ENCODE data around the gene PNPLA7.

Gene PNPLA7

GRCh38 chr9:137486545-137487453 lies 63.4 kb downstream of the PNPLA7 start:
- no peaks in the 10 kb centered on the region for H3K9me3 ChIP-seq (ENCODE audit: control insufficient read depth, insufficient read depth, low read depth, low read length)
- no peaks in the 10 kb centered on the region for H3K4me1 ChIP-seq (ENCODE audit: control insufficient read depth, insufficient read depth, low read length)
- no peaks in the 10 kb centered on the region for H3K36me3 ChIP-seq (ENCODE audit: control insufficient read depth in 2 of 2, insufficient read depth in 1 of 2, low read length in 2 of 2)
- no peak for TF ChIP-seq SP2 (tag by site-specific recombination; IDR thresholded peaks at IDR 0.05)
- TF ChIP-seq EGR2 (tag by site-specific recombination; IDR thresholded peaks at IDR 0.05; ENCODE audit: low read depth) = peak; percentile 8; the same call in 1 of the 2 replicates
- POLR2A ChIA-PET = interaction anchor here (0.5 kb wide), 1 partner anchor 12 kb away, joined by 3 read pairs; no protein-coding TSS in a partner anchor
- H3K4me3 ChIP-seq (ENCODE audit: low read depth, low read length) = no peak overlapping the region
- CTCF ChIA-PET = interaction anchor here (0.5 kb wide), 1 partner anchor 160 kb away, joined by 3 read pairs; no protein-coding TSS in a partner anchor
- H3K27ac ChIP-seq (ENCODE audit: extremely low read depth, low read depth, low read length) = no peak overlapping the region

GRCh38 chr9:137486141-137486490 lies 64.1 kb downstream of the PNPLA7 start:
- no peaks in the 10 kb centered on the region for H3K9me3 ChIP-seq (ENCODE audit: control insufficient read depth, insufficient read depth, low read depth, low read length)
- TF ChIP-seq ZNF510 (tag by site-specific recombination; IDR thresholded peaks at IDR 0.05; ENCODE audit: insufficient replicate concordance) (no peak), OSR2 (tag by site-specific recombination; IDR thresholded peaks at IDR 0.05) (no peak), ZNF501 (tag by site-specific recombination; IDR thresholded peaks at IDR 0.05) (no peak), ZNF792 (tag by site-specific recombination; IDR thresholded peaks at IDR 0.05) (no peak), ZNF37A (tag by site-specific recombination; IDR thresholded peaks at IDR 0.05) (no peak), WT1 (tag by site-specific recombination; IDR thresholded peaks at IDR 0.05) (no peak), ZNF16 (tag by site-specific recombination; IDR thresholded peaks at IDR 0.05; ENCODE audit: low read depth) (no peak), GFI1B (tag by site-specific recombination; IDR thresholded peaks at IDR 0.05) (no peak), ZNF211 (tag by site-specific recombination; IDR thresholded peaks at IDR 0.05; ENCODE audit: low read depth) (no peak), ZXDB (tag by site-specific recombination; IDR thresholded peaks at IDR 0.05) (no peak), ZNF394 (tag by site-specific recombination; IDR thresholded peaks at IDR 0.05; ENCODE audit: borderline replicate concordance) (no peak), ZNF704 (tag by site-specific recombination; IDR thresholded peaks at IDR 0.05) (no peak), KLF9 (tag by site-specific recombination; IDR thresholded peaks at IDR 0.05; ENCODE audit: low read depth) (no peak), KLF7 (tag by site-specific recombination; IDR thresholded peaks at IDR 0.05; ENCODE audit: borderline replicate concordance) (no peak), ZNF350 (tag by site-specific recombination; IDR thresholded peaks at IDR 0.05) (no peak), ZFP37 (tag by site-specific recombination; IDR thresholded peaks at IDR 0.05) (no peak), ZNF707 (tag by site-specific recombination; IDR thresholded peaks at IDR 0.05) (no peak), SETDB1 (IDR thresholded peaks at IDR 0.05; ENCODE audit: insufficient read length, low read length) (no peak), MYNN (tag by site-specific recombination; IDR thresholded peaks at IDR 0.05; ENCODE audit: borderline replicate concordance) (no peak)
- ChIA-PET POLR2A (no interaction called here), CTCF (interaction anchor here (0.5 kb wide), 1 partner anchor 159 kb away, joined by 3 read pairs; no protein-coding TSS in a partner anchor)
- no peak overlapping the region for H3K4me3 ChIP-seq (ENCODE audit: low read depth, low read length)
- H3K4me1 ChIP-seq (ENCODE audit: control insufficient read depth, insufficient read depth, low read length) = no peaks in the 10 kb centered on the region
- no peaks in the 10 kb centered on the region for H3K36me3 ChIP-seq (ENCODE audit: control insufficient read depth in 2 of 2, insufficient read depth in 1 of 2, low read length in 2 of 2)
- H3K27ac ChIP-seq (ENCODE audit: extremely low read depth, low read depth, low read length) = no peak overlapping the region

All from HEK293 (cell line).